ENCODE data around the gene JMJD8.

JMJD8 gene

GRCh38 chr16:637081-638018 is 46.8 kb downstream of the JMJD8 start:
- DNase-seq: peak; percentile 97

GRCh38 chr16:636206-637080 is 47.7 kb downstream of the JMJD8 start, which contains the start of gene METTL26:
TSS of gene METTL26 (minus strand) at chr16:636305. CDS start at chr16:636290, 15 bp downstream.
- peak; percentile 98 for DNase-seq

- no peak for DNase-seq
Measured at GRCh38 chr16:635573-636205, 48.4 kb downstream of the JMJD8 start.

- no peak for DNase-seq
Measured at GRCh38 chr16:634996-635395, 49.1 kb downstream of the JMJD8 start.

DNA sequence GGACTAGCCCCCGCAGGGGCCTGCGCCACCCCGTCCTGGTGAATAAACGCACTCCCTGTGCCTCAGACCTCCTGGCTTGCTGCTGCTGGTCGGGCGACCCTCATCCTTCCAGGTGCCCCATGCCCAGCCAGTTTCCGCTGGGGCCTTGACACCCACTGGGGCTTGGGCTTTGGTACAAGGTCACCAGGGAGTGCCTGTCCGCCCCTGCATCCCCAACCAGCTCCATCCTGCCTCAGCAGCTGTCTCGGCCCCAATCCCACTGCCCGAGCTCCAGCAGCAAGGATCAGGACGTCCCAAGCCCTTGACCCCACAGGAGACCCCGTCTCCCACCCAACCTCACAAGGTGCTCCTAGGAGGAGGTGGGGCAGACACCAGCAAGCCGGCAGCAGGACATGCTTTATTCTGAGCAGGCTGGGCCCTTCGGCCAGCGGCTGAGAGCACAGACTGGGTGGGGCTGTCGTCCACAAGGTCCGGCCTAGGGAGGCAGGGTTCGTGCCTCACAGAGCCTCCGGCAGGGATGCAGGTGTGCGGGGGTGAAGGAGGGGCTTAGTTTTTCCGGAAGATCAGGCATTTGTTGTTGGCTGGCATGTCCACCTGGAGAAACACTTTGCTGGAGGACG is 50.0 kb downstream of the JMJD8 start:
- no peak for DNase-seq

DNA sequence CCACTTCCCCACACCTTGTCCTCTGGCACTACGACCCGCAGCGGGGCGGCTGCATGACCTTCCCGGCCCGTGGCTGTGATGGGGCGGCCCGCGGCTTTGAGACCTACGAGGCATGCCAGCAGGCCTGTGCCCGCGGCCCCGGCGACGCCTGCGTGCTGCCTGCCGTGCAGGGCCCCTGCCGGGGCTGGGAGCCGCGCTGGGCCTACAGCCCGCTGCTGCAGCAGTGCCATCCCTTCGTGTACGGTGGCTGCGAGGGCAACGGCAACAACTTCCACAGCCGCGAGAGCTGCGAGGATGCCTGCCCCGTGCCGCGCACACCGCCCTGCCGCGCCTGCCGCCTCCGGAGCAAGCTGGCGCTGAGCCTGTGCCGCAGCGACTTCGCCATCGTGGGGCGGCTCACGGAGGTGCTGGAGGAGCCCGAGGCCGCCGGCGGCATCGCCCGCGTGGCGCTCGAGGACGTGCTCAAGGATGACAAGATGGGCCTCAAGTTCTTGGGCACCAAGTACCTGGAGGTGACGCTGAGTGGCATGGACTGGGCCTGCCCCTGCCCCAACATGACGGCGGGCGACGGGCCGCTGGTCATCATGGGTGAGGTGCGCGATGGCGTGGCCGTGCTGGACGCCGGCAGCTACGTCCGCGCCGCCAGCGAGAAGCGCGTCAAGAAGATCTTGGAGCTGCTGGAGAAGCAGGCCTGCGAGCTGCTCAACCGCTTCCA is 50.6 kb downstream of the JMJD8 start:
- no peak for DNase-seq

DNA sequence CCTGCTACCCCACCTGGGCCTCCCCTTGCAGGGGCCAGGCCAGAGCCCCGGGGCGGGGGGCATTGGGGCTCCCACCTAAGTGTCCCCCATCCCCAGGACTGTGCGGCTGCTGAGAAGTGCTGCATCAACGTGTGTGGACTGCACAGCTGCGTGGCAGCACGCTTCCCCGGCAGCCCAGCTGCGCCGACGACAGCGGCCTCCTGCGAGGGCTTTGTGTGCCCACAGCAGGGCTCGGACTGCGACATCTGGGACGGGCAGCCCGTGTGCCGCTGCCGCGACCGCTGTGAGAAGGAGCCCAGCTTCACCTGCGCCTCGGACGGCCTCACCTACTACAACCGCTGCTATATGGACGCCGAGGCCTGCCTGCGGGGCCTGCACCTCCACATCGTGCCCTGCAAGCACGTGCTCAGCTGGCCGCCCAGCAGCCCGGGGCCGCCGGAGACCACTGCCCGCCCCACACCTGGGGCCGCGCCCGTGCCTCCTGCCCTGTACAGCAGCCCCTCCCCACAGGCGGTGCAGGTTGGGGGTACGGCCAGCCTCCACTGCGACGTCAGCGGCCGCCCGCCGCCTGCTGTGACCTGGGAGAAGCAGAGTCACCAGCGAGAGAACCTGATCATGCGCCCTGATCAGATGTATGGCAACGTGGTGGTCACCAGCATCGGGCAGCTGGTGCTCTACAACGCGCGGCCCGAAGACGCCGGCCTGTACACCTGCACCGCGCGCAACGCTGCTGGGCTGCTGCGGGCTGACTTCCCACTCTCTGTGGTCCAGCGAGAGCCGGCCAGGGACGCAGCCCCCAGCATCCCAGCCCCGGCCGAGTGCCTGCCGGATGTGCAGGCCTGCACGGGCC is 51.4 kb downstream of the JMJD8 start:
- DNase-seq: no peak

- no peak for DNase-seq
Measured at GRCh38 chr16:631808-632358, 52.3 kb downstream of the JMJD8 start.

Measured in 8988T (cell line).